ENCODE data around the gene CD226. TPM values are rescaled to one million over a fixed set of nuclear protein-coding genes. Genes with fewer than 3 reads are reported as not detected.

Gene CD226
- total RNA-seq (2022; extraction: Qiagen RNA extraction) = 0.11 to 0.16 TPM (median 0.14 TPM) in 5 replicates

DNA sequence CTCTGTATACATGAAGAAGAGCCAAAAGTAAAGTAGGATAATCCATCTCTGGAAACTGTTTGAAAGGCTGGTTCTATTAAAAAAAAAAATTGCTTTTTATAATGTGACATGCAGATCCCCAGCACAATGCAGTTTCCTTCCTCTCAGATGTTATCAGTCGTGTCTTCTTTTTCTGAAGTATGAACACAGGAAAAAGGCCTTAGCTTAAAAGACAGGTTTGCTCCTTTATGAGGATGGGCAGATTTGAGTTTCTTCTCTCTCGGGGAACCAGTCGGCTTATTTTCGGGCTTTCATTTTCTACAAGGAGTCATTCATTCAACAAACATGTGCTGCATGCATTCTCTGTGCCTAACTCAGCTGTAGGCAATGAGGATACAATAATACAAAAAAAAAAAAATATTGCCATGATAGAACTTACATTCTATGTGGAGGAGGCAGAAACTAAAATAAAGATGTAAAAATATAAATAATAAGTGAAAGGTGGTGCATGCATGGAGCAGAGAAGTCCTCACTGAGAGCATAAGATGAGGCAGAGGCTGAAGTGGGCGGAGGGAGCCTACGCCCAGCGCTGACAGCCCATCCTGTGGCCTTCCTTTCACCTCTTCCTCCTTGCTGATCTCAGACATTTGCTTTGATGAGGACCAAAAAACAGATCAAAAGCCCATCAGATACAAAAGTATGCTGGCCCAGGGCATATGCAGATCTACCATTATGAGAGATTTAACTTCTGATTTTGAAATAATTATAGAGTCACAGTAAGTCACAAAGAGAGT, at the start of gene CD226:
Gene CD226, minus strand, starts transcription at position 513 of the 773 bp plus-strand sequence. Its CDS starts 467 bp downstream, at position 46.

Measured in A549 treated with Hydrocortisone at 1 μM for 4 hours (cell line).